ENCODE results near the gene KIF1C.
"Not testable (repeated sequence)": the region's sequence is repeated elsewhere in the genome, so short reads cannot be mapped to it uniquely, and the experiment has no call there.

KIF1C gene

GRCh38 chr17:5022171-5022711 is 24.5 kb downstream of the KIF1C start:
- H3K4me1 ChIP-seq = no peaks in the 10 kb centered on the region
- H3K9ac ChIP-seq = no peak overlapping the region
- no peaks in the 10 kb centered on the region for H3K79me2 ChIP-seq
- H3K27ac ChIP-seq = no peak overlapping the region
- no peak overlapping the region for H2AFZ ChIP-seq
- H3K27me3 ChIP-seq (ENCODE audit: control insufficient read depth, insufficient read depth, low read length) = no peaks in the 10 kb centered on the region
- no peak for TF ChIP-seq CTCF (IDR thresholded peaks at IDR 0.05)
- no peak overlapping the region for H3K4me2 ChIP-seq (ENCODE audit: low read length)
- H3K36me3 ChIP-seq (ENCODE audit: control insufficient read depth, insufficient read depth, low read length) = no peaks in the 10 kb centered on the region
- no peaks in the 10 kb centered on the region for H3K9me3 ChIP-seq (ENCODE audit: control insufficient read depth, low read length)
- no peak overlapping the region for H3K4me3 ChIP-seq (ENCODE audit: low read depth, low read length)

GRCh38 chr17:5023588-5024147 is 25.9 kb downstream of the KIF1C start:
- Histone ChIP-seq H3K9me3 (ENCODE audit: control insufficient read depth, low read length) (no peaks in the 10 kb centered on the region), H3K36me3 (ENCODE audit: control insufficient read depth, insufficient read depth, low read length) (no peaks in the 10 kb centered on the region), H3K4me2 (ENCODE audit: low read length) (no peak overlapping the region), H3K4me3 (ENCODE audit: low read depth, low read length) (no peak overlapping the region), H3K4me1 (no peaks in the 10 kb centered on the region), H2AFZ (no peak overlapping the region), H3K79me2 (no peaks in the 10 kb centered on the region), H3K9ac (no peak overlapping the region), H3K27ac (no peak overlapping the region), H3K27me3 (ENCODE audit: control insufficient read depth, insufficient read depth, low read length) (no peaks in the 10 kb centered on the region)
- no peak for TF ChIP-seq CTCF (IDR thresholded peaks at IDR 0.05)

GRCh38 chr17:5024604-5025003 is 26.9 kb downstream of the KIF1C start:
- Histone ChIP-seq H3K4me3 (ENCODE audit: low read depth, low read length) (no peak overlapping the region), H3K9me3 (ENCODE audit: control insufficient read depth, low read length) (no peaks in the 10 kb centered on the region), H3K27me3 (ENCODE audit: control insufficient read depth, insufficient read depth, low read length) (no peaks in the 10 kb centered on the region), H3K27ac (no peak overlapping the region), H3K9ac (no peak overlapping the region), H2AFZ (no peak overlapping the region), H3K36me3 (ENCODE audit: control insufficient read depth, insufficient read depth, low read length) (no peaks in the 10 kb centered on the region), H3K4me1 (no peaks in the 10 kb centered on the region), H3K4me2 (ENCODE audit: low read length) (no peak overlapping the region), H3K79me2 (no peaks in the 10 kb centered on the region)
- no peak for TF ChIP-seq CTCF (IDR thresholded peaks at IDR 0.05)

- TF ChIP-seq CTCF (IDR thresholded peaks at IDR 0.05) = no peak
- H3K79me2 ChIP-seq = no peaks in the 10 kb centered on the region
- no peak overlapping the region for H3K4me2 ChIP-seq (ENCODE audit: low read length)
- H3K4me3 ChIP-seq (ENCODE audit: low read depth, low read length) = no peak overlapping the region
- no peaks in the 10 kb centered on the region for H3K27me3 ChIP-seq (ENCODE audit: control insufficient read depth, insufficient read depth, low read length)
- H3K27ac ChIP-seq = no peak overlapping the region
- H3K4me1 ChIP-seq = no peaks in the 10 kb centered on the region
- H3K9me3 ChIP-seq (ENCODE audit: control insufficient read depth, low read length) = no peaks in the 10 kb centered on the region
- H3K9ac ChIP-seq = no peak overlapping the region
- H3K36me3 ChIP-seq (ENCODE audit: control insufficient read depth, insufficient read depth, low read length) = no peaks in the 10 kb centered on the region
- no peak overlapping the region for H2AFZ ChIP-seq
Observed at GRCh38 chr17:5027299-5027698, 29.5 kb downstream of the KIF1C start.

- H3K9ac ChIP-seq = no peak overlapping the region
- no peak overlapping the region for H3K27ac ChIP-seq
- H2AFZ ChIP-seq = no peak overlapping the region
- H3K9me3 ChIP-seq (ENCODE audit: control insufficient read depth, low read length) = no peaks in the 10 kb centered on the region
- H3K36me3 ChIP-seq (ENCODE audit: control insufficient read depth, insufficient read depth, low read length) = no peaks in the 10 kb centered on the region
- no peak overlapping the region for H3K4me3 ChIP-seq (ENCODE audit: low read depth, low read length)
- H3K4me2 ChIP-seq (ENCODE audit: low read length) = no peak overlapping the region
- H3K79me2 ChIP-seq = no peaks in the 10 kb centered on the region
- no peaks in the 10 kb centered on the region for H3K4me1 ChIP-seq
- TF ChIP-seq CTCF (IDR thresholded peaks at IDR 0.05) = no peak
- H3K27me3 ChIP-seq (ENCODE audit: control insufficient read depth, insufficient read depth, low read length) = no peaks in the 10 kb centered on the region
Observed at GRCh38 chr17:5027916-5028315, 30.2 kb downstream of the KIF1C start.

GRCh38 chr17:5030168-5030567 is 32.4 kb downstream of the KIF1C start:
- not testable (repeated sequence) for H3K27ac ChIP-seq

More at GRCh38 chr17:5030168-5030567, 32.4 kb downstream of the KIF1C start:
- not testable (repeated sequence) for H2AFZ ChIP-seq; H3K27me3 ChIP-seq (ENCODE audit: control insufficient read depth, insufficient read depth, low read length); H3K9ac ChIP-seq; H3K9me3 ChIP-seq (ENCODE audit: control insufficient read depth, low read length); H3K4me2 ChIP-seq (ENCODE audit: low read length); H3K79me2 ChIP-seq; H3K4me1 ChIP-seq; H3K36me3 ChIP-seq (ENCODE audit: control insufficient read depth, insufficient read depth, low read length); H3K4me3 ChIP-seq (ENCODE audit: low read depth, low read length)

All from parathyroid adenoma (tissue), 2 donors.